ENCODE measurements around the gene FAM3D.

The FAM3D gene

DNA sequence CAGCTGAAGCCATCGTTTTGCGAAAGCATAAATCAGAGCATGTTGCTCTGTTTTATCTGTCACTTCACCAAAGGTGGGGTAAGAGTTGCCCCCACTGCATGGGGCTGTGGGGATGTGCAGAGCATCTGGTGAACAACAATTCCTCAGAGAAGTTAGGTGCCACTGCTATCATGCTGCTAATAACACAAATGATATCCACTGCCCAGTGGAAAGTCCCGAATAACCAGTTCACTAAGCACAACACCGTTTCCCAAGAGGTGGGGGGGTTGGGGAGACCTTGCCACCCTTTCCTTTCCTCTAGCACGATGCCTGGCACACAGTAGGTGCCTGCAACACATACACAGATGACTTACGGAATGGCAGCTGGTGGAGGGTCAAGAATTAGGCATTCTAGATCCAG, 38.6 kb downstream of the FAM3D start:
- Histone ChIP-seq H3K9ac (ENCODE audit: low read length) (no peak overlapping the region), H3K79me2 (ENCODE audit: low read length) (no peaks in the 10 kb centered on the region), H3K4me2 (ENCODE audit: low read length) (no peak overlapping the region), H3K27me3 (ENCODE audit: low read depth, low read length) (peaks cover 7% of the 10 kb centered on the region; the same call in 1 of the 2 replicates), H3K36me3 (replicated peaks; ENCODE audit: low read depth, low read length) (no peaks in the 10 kb centered on the region), H3K9me3 (ENCODE audit: insufficient read depth, low read length) (no peaks in the 10 kb centered on the region), H3K4me1 (ENCODE audit: low read length) (peaks cover 6% of the 10 kb centered on the region; the same call in 1 of the 2 replicates), H4K20me1 (ENCODE audit: insufficient read depth, low read length) (no peaks in the 10 kb centered on the region), H3K27ac (ENCODE audit: low read length) (no peak overlapping the region), H2AFZ (ENCODE audit: low read depth, low read length) (no peak overlapping the region), H3K4me3 (ENCODE audit: low read length) (no peak overlapping the region)
- TF ChIP-seq, protein P1, sequence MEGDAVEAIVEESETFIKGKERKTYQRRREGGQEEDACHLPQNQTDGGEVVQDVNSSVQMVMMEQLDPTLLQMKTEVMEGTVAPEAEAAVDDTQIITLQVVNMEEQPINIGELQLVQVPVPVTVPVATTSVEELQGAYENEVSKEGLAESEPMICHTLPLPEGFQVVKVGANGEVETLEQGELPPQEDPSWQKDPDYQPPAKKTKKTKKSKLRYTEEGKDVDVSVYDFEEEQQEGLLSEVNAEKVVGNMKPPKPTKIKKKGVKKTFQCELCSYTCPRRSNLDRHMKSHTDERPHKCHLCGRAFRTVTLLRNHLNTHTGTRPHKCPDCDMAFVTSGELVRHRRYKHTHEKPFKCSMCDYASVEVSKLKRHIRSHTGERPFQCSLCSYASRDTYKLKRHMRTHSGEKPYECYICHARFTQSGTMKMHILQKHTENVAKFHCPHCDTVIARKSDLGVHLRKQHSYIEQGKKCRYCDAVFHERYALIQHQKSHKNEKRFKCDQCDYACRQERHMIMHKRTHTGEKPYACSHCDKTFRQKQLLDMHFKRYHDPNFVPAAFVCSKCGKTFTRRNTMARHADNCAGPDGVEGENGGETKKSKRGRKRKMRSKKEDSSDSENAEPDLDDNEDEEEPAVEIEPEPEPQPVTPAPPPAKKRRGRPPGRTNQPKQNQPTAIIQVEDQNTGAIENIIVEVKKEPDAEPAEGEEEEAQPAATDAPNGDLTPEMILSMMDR (IDR thresholded peaks at IDR 0.05; ENCODE audit: low read depth, low read length) = no peak
- TF ChIP-seq EZH2phosphoT487 (IDR thresholded peaks at IDR 0.05; ENCODE audit: low read depth) = no peak

DNA sequence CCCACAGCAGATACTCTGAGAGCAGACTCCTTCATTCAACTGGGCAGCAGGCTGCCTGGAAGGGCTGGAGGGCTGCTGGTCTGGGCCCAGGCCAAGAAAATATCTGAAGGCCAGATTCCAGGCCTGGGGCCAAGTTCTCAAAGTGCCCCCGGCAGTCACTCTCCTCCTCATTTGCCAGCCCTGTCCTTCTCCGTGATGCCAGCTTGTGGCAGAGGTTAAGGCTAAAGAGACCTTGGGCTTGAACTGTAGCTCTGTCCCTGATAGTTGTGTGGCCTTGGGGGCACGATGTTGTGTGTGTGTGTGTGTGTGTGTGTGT, 39.0 kb downstream of the FAM3D start:
- no peaks in the 10 kb centered on the region for H3K79me2 ChIP-seq (ENCODE audit: low read length)
- no peak for TF ChIP-seq EZH2phosphoT487 (IDR thresholded peaks at IDR 0.05; ENCODE audit: low read depth)
- TF ChIP-seq, protein P1 (IDR thresholded peaks at IDR 0.05; ENCODE audit: low read depth, low read length) = no peak
- no peaks in the 10 kb centered on the region for H3K9me3 ChIP-seq (ENCODE audit: insufficient read depth, low read length)
- peaks cover 7% of the 10 kb centered on the region; the same call in 1 of the 2 replicates for H3K27me3 ChIP-seq (ENCODE audit: low read depth, low read length)
- no peak overlapping the region for H3K9ac ChIP-seq (ENCODE audit: low read length)
- no peak overlapping the region for H3K27ac ChIP-seq (ENCODE audit: low read length)
- H4K20me1 ChIP-seq (ENCODE audit: insufficient read depth, low read length) = no peaks in the 10 kb centered on the region
- H3K4me2 ChIP-seq (ENCODE audit: low read length) = no peak overlapping the region
- no peaks in the 10 kb centered on the region for H3K36me3 ChIP-seq (replicated peaks; ENCODE audit: low read depth, low read length)
- no peak overlapping the region for H3K4me3 ChIP-seq (ENCODE audit: low read length)
- H3K4me1 ChIP-seq (ENCODE audit: low read length) = peaks cover 6% of the 10 kb centered on the region; the same call in 1 of the 2 replicates
- no peak overlapping the region for H2AFZ ChIP-seq (ENCODE audit: low read depth, low read length)

DNA sequence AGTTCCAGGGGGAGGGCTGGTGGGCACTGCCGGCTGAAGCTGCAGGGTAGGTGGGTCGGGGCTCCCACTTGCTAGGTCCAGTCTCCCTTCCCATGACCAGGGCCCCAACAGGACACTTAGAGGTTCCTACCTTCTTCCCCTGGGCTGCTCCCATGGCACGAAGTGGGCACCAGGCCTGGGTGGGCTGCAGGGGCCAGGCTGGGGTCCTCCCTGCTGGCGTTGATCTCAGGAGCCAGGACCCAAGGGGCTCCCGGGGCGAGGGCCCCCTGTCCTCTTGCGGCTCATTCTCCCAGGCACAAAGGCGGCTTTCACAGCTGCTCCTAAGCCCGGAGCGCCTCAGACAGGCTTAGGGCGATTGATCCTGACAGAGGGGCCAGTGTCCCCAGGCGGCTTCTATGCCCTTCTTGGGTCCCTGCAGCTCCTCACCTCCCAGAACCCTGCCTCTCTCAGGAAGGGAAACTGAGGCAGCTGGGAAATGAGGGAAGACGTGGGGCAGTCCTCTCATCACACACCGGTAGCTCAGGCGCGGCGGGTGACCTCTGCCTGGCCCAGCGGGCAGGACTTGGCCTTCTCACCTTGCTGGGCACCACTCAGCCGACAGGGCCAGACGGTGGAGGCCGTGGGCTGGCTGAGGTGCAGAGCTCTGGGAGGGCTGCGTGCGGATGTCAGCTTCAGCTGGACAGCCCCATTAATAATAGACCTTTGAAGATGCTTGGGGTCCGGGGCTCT, 39.6 kb downstream of the FAM3D start:
- H3K4me1 ChIP-seq (ENCODE audit: low read length) = peaks cover 6% of the 10 kb centered on the region; the same call in 1 of the 2 replicates
- H3K4me2 ChIP-seq (ENCODE audit: low read length) = no peak overlapping the region
- no peak overlapping the region for H3K4me3 ChIP-seq (ENCODE audit: low read length)
- no peak overlapping the region for H3K9ac ChIP-seq (ENCODE audit: low read length)
- H2AFZ ChIP-seq (ENCODE audit: low read depth, low read length) = no peak overlapping the region
- peaks cover 7% of the 10 kb centered on the region; the same call in 1 of the 2 replicates for H3K27me3 ChIP-seq (ENCODE audit: low read depth, low read length)
- no peaks in the 10 kb centered on the region for H4K20me1 ChIP-seq (ENCODE audit: insufficient read depth, low read length)
- TF ChIP-seq, protein P1 (IDR thresholded peaks at IDR 0.05; ENCODE audit: low read depth, low read length) = no peak
- TF ChIP-seq EZH2phosphoT487 (IDR thresholded peaks at IDR 0.05; ENCODE audit: low read depth) = no peak
- no peak overlapping the region for H3K27ac ChIP-seq (ENCODE audit: low read length)
- H3K36me3 ChIP-seq (replicated peaks; ENCODE audit: low read depth, low read length) = no peaks in the 10 kb centered on the region
- H3K9me3 ChIP-seq (ENCODE audit: insufficient read depth, low read length) = no peaks in the 10 kb centered on the region
- H3K79me2 ChIP-seq (ENCODE audit: low read length) = no peaks in the 10 kb centered on the region

DNA sequence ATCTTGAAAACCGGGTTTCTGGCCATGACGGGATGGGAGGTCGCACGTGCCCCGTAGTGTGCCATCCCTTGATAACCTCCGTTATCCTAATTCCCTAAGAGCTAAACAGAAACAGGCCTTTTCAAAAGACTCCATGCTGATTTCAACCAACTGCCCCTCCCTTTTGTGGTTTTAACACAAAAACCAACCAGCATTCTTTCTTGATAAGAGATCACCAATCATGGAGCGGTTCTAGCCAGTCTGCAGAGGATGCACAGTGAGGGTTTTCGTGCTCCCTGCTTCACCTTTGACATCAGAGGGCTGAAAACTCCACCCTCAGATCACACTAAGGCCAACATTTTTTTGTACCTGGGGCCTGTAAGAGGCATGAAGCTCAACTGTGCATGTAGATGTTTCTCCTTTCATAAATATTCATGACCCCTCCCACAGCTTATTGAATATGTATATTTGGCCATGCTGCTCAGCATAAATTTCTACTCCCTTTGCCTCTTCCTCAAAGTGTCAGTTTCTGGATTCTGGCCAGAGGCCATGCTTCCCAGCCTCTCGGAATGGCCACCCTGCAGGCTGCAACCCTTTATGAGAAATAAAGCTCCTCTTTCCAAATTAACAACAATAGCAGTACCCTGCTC, 41.3 kb downstream of the FAM3D start:
- H3K27ac ChIP-seq (ENCODE audit: low read length) = no peak overlapping the region
- no peaks in the 10 kb centered on the region for H3K79me2 ChIP-seq (ENCODE audit: low read length)
- H3K9me3 ChIP-seq (ENCODE audit: insufficient read depth, low read length) = no peaks in the 10 kb centered on the region
- H3K9ac ChIP-seq (ENCODE audit: low read length) = no peak overlapping the region
- TF ChIP-seq, protein P1 (IDR thresholded peaks at IDR 0.05; ENCODE audit: low read depth, low read length) = no peak
- TF ChIP-seq EZH2phosphoT487 (IDR thresholded peaks at IDR 0.05; ENCODE audit: low read depth) = no peak
- H2AFZ ChIP-seq (ENCODE audit: low read depth, low read length) = no peak overlapping the region
- no peak overlapping the region for H3K4me3 ChIP-seq (ENCODE audit: low read length)
- no peaks in the 10 kb centered on the region for H3K36me3 ChIP-seq (replicated peaks; ENCODE audit: low read depth, low read length)
- H3K4me2 ChIP-seq (ENCODE audit: low read length) = no peak overlapping the region
- H3K4me1 ChIP-seq (ENCODE audit: low read length) = peaks cover 6% of the 10 kb centered on the region; the same call in 1 of the 2 replicates
- peaks cover 7% of the 10 kb centered on the region; the same call in 1 of the 2 replicates for H3K27me3 ChIP-seq (ENCODE audit: low read depth, low read length)
- no peaks in the 10 kb centered on the region for H4K20me1 ChIP-seq (ENCODE audit: insufficient read depth, low read length)

Measured in OCI-LY3 (cell line).